Measurements from ENCODE around the gene GPR162.

GRCh38 chr12:6834254-6834653, 12.6 kb downstream of the GPR162 start:
- TF ChIP-seq, protein P1, sequence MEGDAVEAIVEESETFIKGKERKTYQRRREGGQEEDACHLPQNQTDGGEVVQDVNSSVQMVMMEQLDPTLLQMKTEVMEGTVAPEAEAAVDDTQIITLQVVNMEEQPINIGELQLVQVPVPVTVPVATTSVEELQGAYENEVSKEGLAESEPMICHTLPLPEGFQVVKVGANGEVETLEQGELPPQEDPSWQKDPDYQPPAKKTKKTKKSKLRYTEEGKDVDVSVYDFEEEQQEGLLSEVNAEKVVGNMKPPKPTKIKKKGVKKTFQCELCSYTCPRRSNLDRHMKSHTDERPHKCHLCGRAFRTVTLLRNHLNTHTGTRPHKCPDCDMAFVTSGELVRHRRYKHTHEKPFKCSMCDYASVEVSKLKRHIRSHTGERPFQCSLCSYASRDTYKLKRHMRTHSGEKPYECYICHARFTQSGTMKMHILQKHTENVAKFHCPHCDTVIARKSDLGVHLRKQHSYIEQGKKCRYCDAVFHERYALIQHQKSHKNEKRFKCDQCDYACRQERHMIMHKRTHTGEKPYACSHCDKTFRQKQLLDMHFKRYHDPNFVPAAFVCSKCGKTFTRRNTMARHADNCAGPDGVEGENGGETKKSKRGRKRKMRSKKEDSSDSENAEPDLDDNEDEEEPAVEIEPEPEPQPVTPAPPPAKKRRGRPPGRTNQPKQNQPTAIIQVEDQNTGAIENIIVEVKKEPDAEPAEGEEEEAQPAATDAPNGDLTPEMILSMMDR (IDR thresholded peaks at IDR 0.05 in 8 of 11, conservative IDR thresholded peaks at IDR 0.05 in 3 of 11): no peak
- TF ChIP-seq POLR2AphosphoS5 (IDR thresholded peaks at IDR 0.05) (no peak), POLR2A (IDR thresholded peaks at IDR 0.05) (no peak)
